ENCODE results near the gene NWD2.

NWD2 gene

GRCh38 chr4:37304612-37305011, 60.1 kb downstream of the NWD2 start:
- no peaks in the 10 kb centered on the region for H3K36me3 ChIP-seq (ENCODE audit: control insufficient read depth in 2 of 2, insufficient read depth in 2 of 2, low read length in 2 of 2)
- H3K27ac ChIP-seq (ENCODE audit: low read length): no peak overlapping the region
- no peaks in the 10 kb centered on the region for H3K4me1 ChIP-seq (ENCODE audit: control insufficient read depth, insufficient read depth, low read length)
- H3K27me3 ChIP-seq (ENCODE audit: control insufficient read depth in 1 of 2, insufficient read depth in 2 of 2, low read length in 2 of 2): no peaks in the 10 kb centered on the region
- no peak overlapping the region for H3K9ac ChIP-seq (ENCODE audit: low read length in 2 of 2)
- no peak overlapping the region for H3K4me3 ChIP-seq (ENCODE audit: low read length in 2 of 2)
- H3K9me3 ChIP-seq (ENCODE audit: control insufficient read depth in 2 of 2, low read length in 2 of 2): peaks cover 0 to 3% of the 10 kb centered on the region in 2 donors

- no peak overlapping the region for H3K27ac ChIP-seq (ENCODE audit: low read length)
- H3K9me3 ChIP-seq (ENCODE audit: control insufficient read depth in 2 of 2, low read length in 2 of 2): peaks cover 0 to 3% of the 10 kb centered on the region in 2 donors
- H3K9ac ChIP-seq (ENCODE audit: low read length in 2 of 2): no peak overlapping the region
- H3K27me3 ChIP-seq (ENCODE audit: control insufficient read depth in 1 of 2, insufficient read depth in 2 of 2, low read length in 2 of 2): no peaks in the 10 kb centered on the region
- no peaks in the 10 kb centered on the region for H3K36me3 ChIP-seq (ENCODE audit: control insufficient read depth in 2 of 2, insufficient read depth in 2 of 2, low read length in 2 of 2)
- H3K4me3 ChIP-seq (ENCODE audit: low read length in 2 of 2): no peak overlapping the region
- H3K4me1 ChIP-seq (ENCODE audit: control insufficient read depth, insufficient read depth, low read length): no peaks in the 10 kb centered on the region
These were observed 61.4 kb downstream of the NWD2 start for GRCh38 chr4:37305984-37306383.

GRCh38 chr4:37317104-37317643, 72.6 kb downstream of the NWD2 start:
- Histone ChIP-seq H3K27me3 (ENCODE audit: control insufficient read depth in 1 of 2, insufficient read depth in 2 of 2, low read length in 2 of 2) (no peaks in the 10 kb centered on the region), H3K9me3 (ENCODE audit: control insufficient read depth in 2 of 2, low read length in 2 of 2) (no peaks in the 10 kb centered on the region), H3K9ac (ENCODE audit: low read length in 2 of 2) (no peak overlapping the region), H3K36me3 (ENCODE audit: control insufficient read depth in 2 of 2, insufficient read depth in 2 of 2, low read length in 2 of 2) (no peaks in the 10 kb centered on the region), H3K4me3 (ENCODE audit: low read length in 2 of 2) (no peak overlapping the region), H3K4me1 (ENCODE audit: control insufficient read depth, insufficient read depth, low read length) (no peaks in the 10 kb centered on the region), H3K27ac (ENCODE audit: low read length) (no peak overlapping the region)

GRCh38 chr4:37320513-37321235, 76.1 kb downstream of the NWD2 start:
- Histone ChIP-seq H3K9me3 (ENCODE audit: control insufficient read depth in 2 of 2, low read length in 2 of 2) (no peaks in the 10 kb centered on the region), H3K4me3 (ENCODE audit: low read length in 2 of 2) (no peak overlapping the region), H3K36me3 (ENCODE audit: control insufficient read depth in 2 of 2, insufficient read depth in 2 of 2, low read length in 2 of 2) (no peaks in the 10 kb centered on the region), H3K4me1 (ENCODE audit: control insufficient read depth, insufficient read depth, low read length) (no peaks in the 10 kb centered on the region), H3K9ac (ENCODE audit: low read length in 2 of 2) (no peak overlapping the region), H3K27me3 (ENCODE audit: control insufficient read depth in 1 of 2, insufficient read depth in 2 of 2, low read length in 2 of 2) (no peaks in the 10 kb centered on the region), H3K27ac (ENCODE audit: low read length) (no peak overlapping the region)

- Histone ChIP-seq H3K9ac (ENCODE audit: low read length in 2 of 2) (no peak overlapping the region), H3K27ac (ENCODE audit: low read length) (no peak overlapping the region), H3K4me3 (ENCODE audit: low read length in 2 of 2) (no peak overlapping the region), H3K27me3 (ENCODE audit: control insufficient read depth in 1 of 2, insufficient read depth in 2 of 2, low read length in 2 of 2) (no peaks in the 10 kb centered on the region), H3K36me3 (ENCODE audit: control insufficient read depth in 2 of 2, insufficient read depth in 2 of 2, low read length in 2 of 2) (no peaks in the 10 kb centered on the region), H3K9me3 (ENCODE audit: control insufficient read depth in 2 of 2, low read length in 2 of 2) (no peaks in the 10 kb centered on the region), H3K4me1 (ENCODE audit: control insufficient read depth, insufficient read depth, low read length) (no peaks in the 10 kb centered on the region)
These were observed 77.6 kb downstream of the NWD2 start for GRCh38 chr4:37322122-37322521.

- H3K4me1 ChIP-seq (ENCODE audit: control insufficient read depth, insufficient read depth, low read length): no peaks in the 10 kb centered on the region
- no peaks in the 10 kb centered on the region for H3K36me3 ChIP-seq (ENCODE audit: control insufficient read depth in 2 of 2, insufficient read depth in 2 of 2, low read length in 2 of 2)
- no peaks in the 10 kb centered on the region for H3K9me3 ChIP-seq (ENCODE audit: control insufficient read depth in 2 of 2, low read length in 2 of 2)
- H3K4me3 ChIP-seq (ENCODE audit: low read length in 2 of 2): no peak overlapping the region
- no peak overlapping the region for H3K9ac ChIP-seq (ENCODE audit: low read length in 2 of 2)
- H3K27ac ChIP-seq (ENCODE audit: low read length): no peak overlapping the region
- H3K27me3 ChIP-seq (ENCODE audit: control insufficient read depth in 1 of 2, insufficient read depth in 2 of 2, low read length in 2 of 2): no peaks in the 10 kb centered on the region
These were observed 80.0 kb downstream of the NWD2 start for GRCh38 chr4:37324546-37324945.

GRCh38 chr4:37326852-37327251, 82.3 kb downstream of the NWD2 start:
- Histone ChIP-seq H3K9me3 (ENCODE audit: control insufficient read depth in 2 of 2, low read length in 2 of 2) (peaks cover 0 to 3% of the 10 kb centered on the region in 2 donors), H3K4me3 (ENCODE audit: low read length in 2 of 2) (no peak overlapping the region), H3K27me3 (ENCODE audit: control insufficient read depth in 1 of 2, insufficient read depth in 2 of 2, low read length in 2 of 2) (no peaks in the 10 kb centered on the region), H3K9ac (ENCODE audit: low read length in 2 of 2) (no peak overlapping the region), H3K4me1 (ENCODE audit: control insufficient read depth, insufficient read depth, low read length) (no peaks in the 10 kb centered on the region), H3K27ac (ENCODE audit: low read length) (no peak overlapping the region), H3K36me3 (ENCODE audit: control insufficient read depth in 2 of 2, insufficient read depth in 2 of 2, low read length in 2 of 2) (no peaks in the 10 kb centered on the region)

- Histone ChIP-seq H3K36me3 (ENCODE audit: control insufficient read depth in 2 of 2, insufficient read depth in 2 of 2, low read length in 2 of 2) (no peaks in the 10 kb centered on the region), H3K4me3 (ENCODE audit: low read length in 2 of 2) (no peak overlapping the region), H3K27ac (ENCODE audit: low read length) (no peak overlapping the region), H3K27me3 (ENCODE audit: control insufficient read depth in 1 of 2, insufficient read depth in 2 of 2, low read length in 2 of 2) (no peaks in the 10 kb centered on the region), H3K9ac (ENCODE audit: low read length in 2 of 2) (no peak overlapping the region), H3K9me3 (ENCODE audit: control insufficient read depth in 2 of 2, low read length in 2 of 2) (peaks cover 0 to 6% of the 10 kb centered on the region in 2 donors), H3K4me1 (ENCODE audit: control insufficient read depth, insufficient read depth, low read length) (no peaks in the 10 kb centered on the region)
These were observed 94.4 kb downstream of the NWD2 start for GRCh38 chr4:37338972-37339371.

GRCh38 chr4:37358748-37359147, 114.2 kb downstream of the NWD2 start:
- peaks cover 0 to 2% of the 10 kb centered on the region in 2 donors for H3K9me3 ChIP-seq (ENCODE audit: control insufficient read depth in 2 of 2, low read length in 2 of 2)
- no peak overlapping the region for H3K9ac ChIP-seq (ENCODE audit: low read length in 2 of 2)
- peaks cover 0 to 2% of the 10 kb centered on the region in 2 donors for H3K27me3 ChIP-seq (ENCODE audit: control insufficient read depth in 1 of 2, insufficient read depth in 2 of 2, low read length in 2 of 2)
- H3K27ac ChIP-seq (ENCODE audit: low read length): no peak overlapping the region
- no peak overlapping the region for H3K4me3 ChIP-seq (ENCODE audit: low read length in 2 of 2)
- no peaks in the 10 kb centered on the region for H3K4me1 ChIP-seq (ENCODE audit: control insufficient read depth, insufficient read depth, low read length)
- no peaks in the 10 kb centered on the region for H3K36me3 ChIP-seq (ENCODE audit: control insufficient read depth in 2 of 2, insufficient read depth in 2 of 2, low read length in 2 of 2)

GRCh38 chr4:37359261-37359660, 114.7 kb downstream of the NWD2 start:
- H3K4me3 ChIP-seq (ENCODE audit: low read length in 2 of 2): no peak overlapping the region
- H3K27ac ChIP-seq (ENCODE audit: low read length): no peak overlapping the region
- no peaks in the 10 kb centered on the region for H3K36me3 ChIP-seq (ENCODE audit: control insufficient read depth in 2 of 2, insufficient read depth in 2 of 2, low read length in 2 of 2)
- peaks cover 0 to 5% of the 10 kb centered on the region in 2 donors for H3K27me3 ChIP-seq (ENCODE audit: control insufficient read depth in 1 of 2, insufficient read depth in 2 of 2, low read length in 2 of 2)
- H3K4me1 ChIP-seq (ENCODE audit: control insufficient read depth, insufficient read depth, low read length): no peaks in the 10 kb centered on the region
- no peak overlapping the region for H3K9ac ChIP-seq (ENCODE audit: low read length in 2 of 2)
- H3K9me3 ChIP-seq (ENCODE audit: control insufficient read depth in 2 of 2, low read length in 2 of 2): peaks cover 0 to 2% of the 10 kb centered on the region in 2 donors

- Histone ChIP-seq H3K4me3 (ENCODE audit: low read length in 2 of 2) (no peak overlapping the region), H3K9me3 (ENCODE audit: control insufficient read depth in 2 of 2, low read length in 2 of 2) (no peaks in the 10 kb centered on the region), H3K27me3 (ENCODE audit: control insufficient read depth in 1 of 2, insufficient read depth in 2 of 2, low read length in 2 of 2) (peaks cover 0 to 3% of the 10 kb centered on the region in 2 donors), H3K36me3 (ENCODE audit: control insufficient read depth in 2 of 2, insufficient read depth in 2 of 2, low read length in 2 of 2) (no peaks in the 10 kb centered on the region), H3K27ac (ENCODE audit: low read length) (no peak overlapping the region), H3K4me1 (ENCODE audit: control insufficient read depth, insufficient read depth, low read length) (no peaks in the 10 kb centered on the region), H3K9ac (ENCODE audit: low read length in 2 of 2) (no peak overlapping the region)
These were observed 121.3 kb downstream of the NWD2 start for GRCh38 chr4:37365888-37366287.

Measured in stomach smooth muscle (tissue), 2 donors.